ENCODE measurements around the gene RTN4RL1.

RTN4RL1 gene

DNA sequence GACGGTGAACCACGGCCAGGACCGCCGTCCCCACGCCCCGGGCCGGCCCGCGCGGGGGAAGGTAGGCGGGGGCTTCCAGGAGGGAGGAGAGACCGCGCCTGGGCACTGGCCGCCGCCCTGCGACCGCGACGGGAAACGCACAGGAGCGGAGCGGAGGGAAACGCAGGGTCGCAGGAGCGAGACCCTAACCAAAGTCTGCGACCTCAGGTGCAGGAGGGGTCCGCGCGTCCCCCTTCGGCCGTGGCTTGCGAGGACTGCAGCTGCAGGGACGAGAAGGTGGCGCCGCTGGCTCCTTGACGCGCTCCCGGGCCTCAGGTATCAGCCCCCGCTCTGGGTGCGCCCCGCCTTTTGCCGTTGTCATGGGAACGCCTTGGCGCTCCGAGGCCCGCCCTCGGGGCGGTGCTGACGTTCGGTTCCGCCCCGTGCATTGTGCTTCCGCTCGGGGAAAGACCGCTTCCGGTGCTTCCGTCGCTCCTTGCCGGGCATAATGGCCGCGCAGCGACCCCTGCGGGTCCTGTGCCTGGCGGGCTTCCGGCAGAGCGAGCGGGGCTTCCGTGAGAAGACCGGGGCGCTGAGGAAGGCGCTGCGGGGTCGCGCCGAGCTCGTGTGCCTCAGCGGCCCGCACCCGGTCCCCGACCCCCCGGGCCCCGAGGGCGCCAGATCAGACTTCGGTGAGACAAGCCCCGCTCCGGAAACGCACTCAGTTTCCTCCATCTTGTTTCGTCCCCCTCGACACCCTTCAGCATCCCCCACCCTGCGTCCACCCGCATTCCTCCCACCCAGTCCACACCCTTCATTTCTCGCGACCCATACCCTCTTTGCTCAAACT is 16.6 kb upstream of the RTN4RL1 start, which contains the start of gene OVCA2 (continued):
- TF ChIP-seq ZNF548 (tag by site-specific recombination; IDR thresholded peaks at IDR 0.05) = no peak
- TF ChIP-seq, protein P1, sequence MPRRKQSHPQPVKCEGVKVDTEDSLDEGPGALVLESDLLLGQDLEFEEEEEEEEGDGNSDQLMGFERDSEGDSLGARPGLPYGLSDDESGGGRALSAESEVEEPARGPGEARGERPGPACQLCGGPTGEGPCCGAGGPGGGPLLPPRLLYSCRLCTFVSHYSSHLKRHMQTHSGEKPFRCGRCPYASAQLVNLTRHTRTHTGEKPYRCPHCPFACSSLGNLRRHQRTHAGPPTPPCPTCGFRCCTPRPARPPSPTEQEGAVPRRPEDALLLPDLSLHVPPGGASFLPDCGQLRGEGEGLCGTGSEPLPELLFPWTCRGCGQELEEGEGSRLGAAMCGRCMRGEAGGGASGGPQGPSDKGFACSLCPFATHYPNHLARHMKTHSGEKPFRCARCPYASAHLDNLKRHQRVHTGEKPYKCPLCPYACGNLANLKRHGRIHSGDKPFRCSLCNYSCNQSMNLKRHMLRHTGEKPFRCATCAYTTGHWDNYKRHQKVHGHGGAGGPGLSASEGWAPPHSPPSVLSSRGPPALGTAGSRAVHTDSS (tag by site-specific recombination; IDR thresholded peaks at IDR 0.05) = 0 out of 2 replicates have a peak, but pooled peaks have one; percentile 24
- TF ChIP-seq, protein P2, sequence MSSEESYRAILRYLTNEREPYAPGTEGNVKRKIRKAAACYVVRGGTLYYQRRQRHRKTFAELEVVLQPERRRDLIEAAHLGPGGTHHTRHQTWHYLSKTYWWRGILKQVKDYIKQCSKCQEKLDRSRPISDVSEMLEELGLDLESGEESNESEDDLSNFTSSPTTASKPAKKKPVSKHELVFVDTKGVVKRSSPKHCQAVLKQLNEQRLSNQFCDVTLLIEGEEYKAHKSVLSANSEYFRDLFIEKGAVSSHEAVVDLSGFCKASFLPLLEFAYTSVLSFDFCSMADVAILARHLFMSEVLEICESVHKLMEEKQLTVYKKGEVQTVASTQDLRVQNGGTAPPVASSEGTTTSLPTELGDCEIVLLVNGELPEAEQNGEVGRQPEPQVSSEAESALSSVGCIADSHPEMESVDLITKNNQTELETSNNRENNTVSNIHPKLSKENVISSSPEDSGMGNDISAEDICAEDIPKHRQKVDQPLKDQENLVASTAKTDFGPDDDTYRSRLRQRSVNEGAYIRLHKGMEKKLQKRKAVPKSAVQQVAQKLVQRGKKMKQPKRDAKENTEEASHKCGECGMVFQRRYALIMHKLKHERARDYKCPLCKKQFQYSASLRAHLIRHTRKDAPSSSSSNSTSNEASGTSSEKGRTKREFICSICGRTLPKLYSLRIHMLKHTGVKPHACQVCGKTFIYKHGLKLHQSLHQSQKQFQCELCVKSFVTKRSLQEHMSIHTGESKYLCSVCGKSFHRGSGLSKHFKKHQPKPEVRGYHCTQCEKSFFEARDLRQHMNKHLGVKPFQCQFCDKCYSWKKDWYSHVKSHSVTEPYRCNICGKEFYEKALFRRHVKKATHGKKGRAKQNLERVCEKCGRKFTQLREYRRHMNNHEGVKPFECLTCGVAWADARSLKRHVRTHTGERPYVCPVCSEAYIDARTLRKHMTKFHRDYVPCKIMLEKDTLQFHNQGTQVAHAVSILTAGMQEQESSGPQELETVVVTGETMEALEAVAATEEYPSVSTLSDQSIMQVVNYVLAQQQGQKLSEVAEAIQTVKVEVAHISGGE (tag by site-specific recombination; conservative IDR thresholded peaks at IDR 0.05; ENCODE audit: low read depth) = peak; percentile 98
- TF ChIP-seq ZNF585B (tag by site-specific recombination; IDR thresholded peaks at IDR 0.05) = no peak
- TF ChIP-seq, protein P3, sequence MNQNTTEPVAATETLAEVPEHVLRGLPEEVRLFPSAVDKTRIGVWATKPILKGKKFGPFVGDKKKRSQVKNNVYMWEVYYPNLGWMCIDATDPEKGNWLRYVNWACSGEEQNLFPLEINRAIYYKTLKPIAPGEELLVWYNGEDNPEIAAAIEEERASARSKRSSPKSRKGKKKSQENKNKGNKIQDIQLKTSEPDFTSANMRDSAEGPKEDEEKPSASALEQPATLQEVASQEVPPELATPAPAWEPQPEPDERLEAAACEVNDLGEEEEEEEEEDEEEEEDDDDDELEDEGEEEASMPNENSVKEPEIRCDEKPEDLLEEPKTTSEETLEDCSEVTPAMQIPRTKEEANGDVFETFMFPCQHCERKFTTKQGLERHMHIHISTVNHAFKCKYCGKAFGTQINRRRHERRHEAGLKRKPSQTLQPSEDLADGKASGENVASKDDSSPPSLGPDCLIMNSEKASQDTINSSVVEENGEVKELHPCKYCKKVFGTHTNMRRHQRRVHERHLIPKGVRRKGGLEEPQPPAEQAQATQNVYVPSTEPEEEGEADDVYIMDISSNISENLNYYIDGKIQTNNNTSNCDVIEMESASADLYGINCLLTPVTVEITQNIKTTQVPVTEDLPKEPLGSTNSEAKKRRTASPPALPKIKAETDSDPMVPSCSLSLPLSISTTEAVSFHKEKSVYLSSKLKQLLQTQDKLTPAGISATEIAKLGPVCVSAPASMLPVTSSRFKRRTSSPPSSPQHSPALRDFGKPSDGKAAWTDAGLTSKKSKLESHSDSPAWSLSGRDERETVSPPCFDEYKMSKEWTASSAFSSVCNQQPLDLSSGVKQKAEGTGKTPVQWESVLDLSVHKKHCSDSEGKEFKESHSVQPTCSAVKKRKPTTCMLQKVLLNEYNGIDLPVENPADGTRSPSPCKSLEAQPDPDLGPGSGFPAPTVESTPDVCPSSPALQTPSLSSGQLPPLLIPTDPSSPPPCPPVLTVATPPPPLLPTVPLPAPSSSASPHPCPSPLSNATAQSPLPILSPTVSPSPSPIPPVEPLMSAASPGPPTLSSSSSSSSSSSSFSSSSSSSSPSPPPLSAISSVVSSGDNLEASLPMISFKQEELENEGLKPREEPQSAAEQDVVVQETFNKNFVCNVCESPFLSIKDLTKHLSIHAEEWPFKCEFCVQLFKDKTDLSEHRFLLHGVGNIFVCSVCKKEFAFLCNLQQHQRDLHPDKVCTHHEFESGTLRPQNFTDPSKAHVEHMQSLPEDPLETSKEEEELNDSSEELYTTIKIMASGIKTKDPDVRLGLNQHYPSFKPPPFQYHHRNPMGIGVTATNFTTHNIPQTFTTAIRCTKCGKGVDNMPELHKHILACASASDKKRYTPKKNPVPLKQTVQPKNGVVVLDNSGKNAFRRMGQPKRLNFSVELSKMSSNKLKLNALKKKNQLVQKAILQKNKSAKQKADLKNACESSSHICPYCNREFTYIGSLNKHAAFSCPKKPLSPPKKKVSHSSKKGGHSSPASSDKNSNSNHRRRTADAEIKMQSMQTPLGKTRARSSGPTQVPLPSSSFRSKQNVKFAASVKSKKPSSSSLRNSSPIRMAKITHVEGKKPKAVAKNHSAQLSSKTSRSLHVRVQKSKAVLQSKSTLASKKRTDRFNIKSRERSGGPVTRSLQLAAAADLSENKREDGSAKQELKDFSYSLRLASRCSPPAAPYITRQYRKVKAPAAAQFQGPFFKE (tag by site-specific recombination; IDR thresholded peaks at IDR 0.05; ENCODE audit: borderline replicate concordance) = no peak
- peak; percentile 31; the same call in 1 of the 2 replicates for TF ChIP-seq ZNF600 (tag by site-specific recombination; IDR thresholded peaks at IDR 0.05)
- TF ChIP-seq ZNF24 (tag by site-specific recombination; IDR thresholded peaks at IDR 0.05) = no peak; the same call in 1 of the 2 replicates
- TF ChIP-seq, protein P4, sequence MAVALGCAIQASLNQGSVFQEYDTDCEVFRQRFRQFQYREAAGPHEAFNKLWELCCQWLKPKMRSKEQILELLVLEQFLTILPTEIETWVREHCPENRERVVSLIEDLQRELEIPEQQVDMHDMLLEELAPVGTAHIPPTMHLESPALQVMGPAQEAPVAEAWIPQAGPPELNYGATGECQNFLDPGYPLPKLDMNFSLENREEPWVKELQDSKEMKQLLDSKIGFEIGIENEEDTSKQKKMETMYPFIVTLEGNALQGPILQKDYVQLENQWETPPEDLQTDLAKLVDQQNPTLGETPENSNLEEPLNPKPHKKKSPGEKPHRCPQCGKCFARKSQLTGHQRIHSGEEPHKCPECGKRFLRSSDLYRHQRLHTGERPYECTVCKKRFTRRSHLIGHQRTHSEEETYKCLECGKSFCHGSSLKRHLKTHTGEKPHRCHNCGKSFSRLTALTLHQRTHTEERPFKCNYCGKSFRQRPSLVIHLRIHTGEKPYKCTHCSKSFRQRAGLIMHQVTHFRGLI (tag by site-specific recombination; IDR thresholded peaks at IDR 0.05) = no peak
- peak; percentile 95 for TF ChIP-seq ZBTB7A (tag by site-specific recombination; IDR thresholded peaks at IDR 0.05; ENCODE audit: low read depth)
- 0 out of 2 replicates have a peak, but pooled peaks have one; percentile 38 for TF ChIP-seq ZNF184 (tag by site-specific recombination; IDR thresholded peaks at IDR 0.05)
- no peak for TF ChIP-seq ZNF10 (tag by site-specific recombination; IDR thresholded peaks at IDR 0.05)
- TF ChIP-seq SCRT2 (tag by site-specific recombination; IDR thresholded peaks at IDR 0.05) = no peak
- TF ChIP-seq ZNF747 (tag by site-specific recombination; IDR thresholded peaks at IDR 0.05) = no peak
- TF ChIP-seq ZNF792 (tag by site-specific recombination; IDR thresholded peaks at IDR 0.05) = no peak
- TF ChIP-seq, protein P5, sequence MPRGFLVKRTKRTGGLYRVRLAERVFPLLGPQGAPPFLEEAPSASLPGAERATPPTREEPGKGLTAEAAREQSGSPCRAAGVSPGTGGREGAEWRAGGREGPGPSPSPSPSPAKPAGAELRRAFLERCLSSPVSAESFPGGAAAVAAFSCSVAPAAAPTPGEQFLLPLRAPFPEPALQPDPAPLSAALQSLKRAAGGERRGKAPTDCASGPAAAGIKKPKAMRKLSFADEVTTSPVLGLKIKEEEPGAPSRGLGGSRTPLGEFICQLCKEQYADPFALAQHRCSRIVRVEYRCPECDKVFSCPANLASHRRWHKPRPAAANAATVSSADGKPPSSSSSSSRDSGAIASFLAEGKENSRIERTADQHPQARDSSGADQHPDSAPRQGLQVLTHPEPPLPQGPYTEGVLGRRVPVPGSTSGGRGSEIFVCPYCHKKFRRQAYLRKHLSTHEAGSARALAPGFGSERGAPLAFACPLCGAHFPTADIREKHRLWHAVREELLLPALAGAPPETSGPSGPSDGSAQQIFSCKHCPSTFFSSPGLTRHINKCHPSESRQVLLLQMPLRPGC (tag by site-specific recombination; IDR thresholded peaks at IDR 0.05) = no peak
- TF ChIP-seq, protein P6, sequence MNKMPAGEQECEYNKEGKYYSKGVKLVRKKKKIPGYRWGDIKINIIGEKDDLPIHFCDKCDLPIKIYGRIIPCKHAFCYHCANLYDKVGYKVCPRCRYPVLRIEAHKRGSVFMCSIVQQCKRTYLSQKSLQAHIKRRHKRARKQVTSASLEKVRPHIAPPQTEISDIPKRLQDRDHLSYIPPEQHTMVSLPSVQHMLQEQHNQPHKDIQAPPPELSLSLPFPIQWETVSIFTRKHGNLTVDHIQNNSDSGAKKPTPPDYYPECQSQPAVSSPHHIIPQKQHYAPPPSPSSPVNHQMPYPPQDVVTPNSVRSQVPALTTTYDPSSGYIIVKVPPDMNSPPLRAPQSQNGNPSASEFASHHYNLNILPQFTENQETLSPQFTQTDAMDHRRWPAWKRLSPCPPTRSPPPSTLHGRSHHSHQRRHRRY (tag by site-specific recombination; IDR thresholded peaks at IDR 0.05) = no peak
- TF ChIP-seq ZNF626 (tag by site-specific recombination; IDR thresholded peaks at IDR 0.05) = no peak
- TF ChIP-seq ZNF776 (tag by site-specific recombination; IDR thresholded peaks at IDR 0.05; ENCODE audit: borderline replicate concordance) = no peak
- TF ChIP-seq ZNF133 (tag by site-specific recombination; IDR thresholded peaks at IDR 0.05) = no peak
- TF ChIP-seq ZBTB48 (tag by site-specific recombination; IDR thresholded peaks at IDR 0.05) = no peak
- no peak; the same call in 1 of the 2 replicates for TF ChIP-seq ZNF843 (tag by site-specific recombination; IDR thresholded peaks at IDR 0.05)
- TF ChIP-seq ZNF777 (tag by site-specific recombination; IDR thresholded peaks at IDR 0.05; ENCODE audit: borderline replicate concordance) = no peak
- TF ChIP-seq YY1 (tag by site-specific recombination; IDR thresholded peaks at IDR 0.05) = peak; percentile 98
- TF ChIP-seq GLI2 (tag by site-specific recombination; IDR thresholded peaks at IDR 0.05; ENCODE audit: borderline replicate concordance, low read depth) = no peak

Measured in HEK293 (cell line).